ENCODE results near the gene ZNF407.

GRCh38 chr18:74774486-74774885 is 176.8 kb downstream of the ZNF407 start:
- TF ChIP-seq, protein P1, sequence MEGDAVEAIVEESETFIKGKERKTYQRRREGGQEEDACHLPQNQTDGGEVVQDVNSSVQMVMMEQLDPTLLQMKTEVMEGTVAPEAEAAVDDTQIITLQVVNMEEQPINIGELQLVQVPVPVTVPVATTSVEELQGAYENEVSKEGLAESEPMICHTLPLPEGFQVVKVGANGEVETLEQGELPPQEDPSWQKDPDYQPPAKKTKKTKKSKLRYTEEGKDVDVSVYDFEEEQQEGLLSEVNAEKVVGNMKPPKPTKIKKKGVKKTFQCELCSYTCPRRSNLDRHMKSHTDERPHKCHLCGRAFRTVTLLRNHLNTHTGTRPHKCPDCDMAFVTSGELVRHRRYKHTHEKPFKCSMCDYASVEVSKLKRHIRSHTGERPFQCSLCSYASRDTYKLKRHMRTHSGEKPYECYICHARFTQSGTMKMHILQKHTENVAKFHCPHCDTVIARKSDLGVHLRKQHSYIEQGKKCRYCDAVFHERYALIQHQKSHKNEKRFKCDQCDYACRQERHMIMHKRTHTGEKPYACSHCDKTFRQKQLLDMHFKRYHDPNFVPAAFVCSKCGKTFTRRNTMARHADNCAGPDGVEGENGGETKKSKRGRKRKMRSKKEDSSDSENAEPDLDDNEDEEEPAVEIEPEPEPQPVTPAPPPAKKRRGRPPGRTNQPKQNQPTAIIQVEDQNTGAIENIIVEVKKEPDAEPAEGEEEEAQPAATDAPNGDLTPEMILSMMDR (IDR thresholded peaks at IDR 0.05), result no peak
- no peak for TF ChIP-seq POLR2A (IDR thresholded peaks at IDR 0.05)

Data from heart left ventricle (tissue), 13 donors.